HepG2 (cell line): Measurements from ENCODE around the gene ZNF593OS. TPM values are rescaled to one million over a fixed set of nuclear protein-coding genes. Genes with fewer than 3 reads are reported as not detected.
A peak's percentile ranks its signal among the peaks of the same experiment; 100 is the strongest.

ENCODE experiments used
- ATAC-seq: fragments of 200-7000 bp; cut with Tn5 transposase; 3 replicates; pipeline ENCODE4 v1.9.1; 2020; ENCODE audit warnings: mild to moderate bottlenecking, moderate library complexity
- BruUV-seq: library from RNA; stranded (reverse); fragments of 400-500 nt; replicated peaks from 2 replicates; lab custom pipeline; 2021; lab: Mats Ljungman, UMichigan
- CTCF ChIA-PET: fragments of 300-600 bp; formaldehyde crosslinking; extraction: SDS; loops from one replicate; lab custom pipeline; 2021; ENCODE audit warnings: low total read pairs, inconsistent platforms, low intra/inter-chr PET ratio; lab: Yijun Ruan, JAX
- POLR2A ChIA-PET: fragments of 350-600 bp; sonication (Branson Sonifier 250); formaldehyde crosslinking; loops from one replicate; lab custom pipeline; 2020; ENCODE audit warnings: antibody characterized with exemption, inconsistent platforms; lab: Yijun Ruan, JAX
- DNase-seq: peaks from one replicate; pipeline ENCODE4 v3.0.0-alpha.2; 2015; ENCODE audit warnings: low spot score
- FAIRE-seq: peaks from 3 replicates; lab custom pipeline; 2011; peaks lifted over from hg19 to GRCh38; lab: Jason Lieb, UNC
- H2AFZ ChIP-seq: one replicate; pipeline ENCODE4 v1.6.1; 2011; ENCODE audit warnings: low read length, inconsistent platforms
- H3K27ac ChIP-seq: fragments of 300-600 bp; 3 replicates; pipeline ENCODE4 v1.8.0; 2011; ENCODE audit warnings: mixed run types, mild to moderate bottlenecking, mixed read lengths, low read length, inconsistent platforms; ENCODE audit not compliant: insufficient read depth; ENCODE audit errors: extremely low read length
- H3K27me3 ChIP-seq, 2 experiments: fragments of 200-600 bp in 1 of 2; 2 replicates in 1 of 2; 3 replicates in 1 of 2; pipeline versions ENCODE4 v1.6.0 to v1.8.0; 2011; ENCODE audit warnings: low read length in 2 of 2, mild to moderate bottlenecking in 2 of 2, moderate library complexity in 2 of 2, inconsistent platforms in 1 of 2; ENCODE audit not compliant: insufficient read depth in 2 of 2, control insufficient read depth in 1 of 2
- H3K36me3 ChIP-seq, 2 experiments: fragments of 200-600 bp in 1 of 2; replicated peaks in 1 of 2; 2 replicates in 1 of 2; 3 replicates in 1 of 2; pipeline versions ENCODE4 v1.5.1 to v1.8.0; 2011; ENCODE audit warnings: low read length in 2 of 2, inconsistent platforms in 1 of 2; ENCODE audit not compliant: insufficient read depth in 2 of 2, control insufficient read depth in 1 of 2
- H3K4me1 ChIP-seq: 2 replicates; pipeline ENCODE4 v1.5.1; 2012; ENCODE audit warnings: low read length, inconsistent platforms; ENCODE audit not compliant: insufficient read depth
- H3K4me2 ChIP-seq: 2 replicates; pipeline ENCODE4 v1.6.0; 2011; ENCODE audit warnings: low read depth, low read length, inconsistent platforms
- H3K4me3 ChIP-seq, 3 experiments: fragments of 200-600 bp in 1 of 3; sonication (generic), shearing (Covaris generic) in 1 of 3; replicated peaks in 1 of 3; 2 replicates each; pipeline ENCODE4 v1.5.1; 2011 to 2016; ENCODE audit warnings: low read length in 3 of 3, inconsistent platforms in 2 of 3, low read depth in 2 of 3, mild to moderate bottlenecking in 2 of 3, control low read depth in 1 of 3, mixed read lengths in 1 of 3; ENCODE audit not compliant: insufficient read depth in 1 of 3
- H3K79me2 ChIP-seq: one replicate; pipeline ENCODE4 v1.6.1; 2011; ENCODE audit warnings: low read length, inconsistent platforms; ENCODE audit not compliant: insufficient read depth
- H3K9ac ChIP-seq: 2 replicates; pipeline ENCODE4 v1.6.0; 2011; ENCODE audit warnings: mild to moderate bottlenecking, low read depth, low read length, inconsistent platforms; ENCODE audit not compliant: insufficient read depth
- H3K9me3 ChIP-seq: 2 replicates; pipeline ENCODE4 v1.5.1; 2012; ENCODE audit warnings: mild to moderate bottlenecking, low read length
- H4K20me1 ChIP-seq: 2 replicates; pipeline ENCODE4 v1.6.0; 2011; ENCODE audit warnings: inconsistent platforms, mild to moderate bottlenecking, low read length, moderate library complexity; ENCODE audit not compliant: insufficient read depth
- CCDC6 ChIP-seq: sonication (generic); formaldehyde crosslinking; IDR thresholded peaks from 2 replicates; pipeline ENCODE4 v1.8.1; 2022; ENCODE audit warnings: mild to moderate bottlenecking, missing genetic modification reagents, moderate library complexity
- ERF ChIP-seq: IDR thresholded peaks from 2 replicates; pipeline ENCODE4 v1.6.1; 2018; ENCODE audit warnings: missing biosample characterization, missing genetic modification reagents
- ETV5 ChIP-seq: IDR thresholded peaks from 2 replicates; pipeline ENCODE4 v1.6.1; 2018; ENCODE audit warnings: missing biosample characterization, missing genetic modification reagents, inconsistent platforms, borderline replicate concordance
- HOXA7 ChIP-seq: sonication (generic); formaldehyde crosslinking; IDR thresholded peaks from 2 replicates; pipeline ENCODE4 v1.8.1; 2022; ENCODE audit warnings: mild to moderate bottlenecking, missing genetic modification reagents, moderate library complexity
- JUNB ChIP-seq: sonication (generic); formaldehyde crosslinking; IDR thresholded peaks from 2 replicates; pipeline ENCODE4 v1.8.0; 2022; ENCODE audit warnings: missing genetic modification reagents, mild to moderate bottlenecking, borderline replicate concordance
- KDM1A ChIP-seq: IDR thresholded peaks from 2 replicates; pipeline ENCODE4 v1.6.1; 2016; ENCODE audit warnings: missing compliant biosample characterization
- KDM4B ChIP-seq: sonication (generic); formaldehyde crosslinking; IDR thresholded peaks from 2 replicates; pipeline ENCODE4 v1.4.0; 2020; ENCODE audit warnings: missing genetic modification reagents
- RORA ChIP-seq: sonication (generic); formaldehyde crosslinking; IDR thresholded peaks from 2 replicates; pipeline ENCODE4 v1.5.0; 2020; ENCODE audit warnings: mild to moderate bottlenecking, missing genetic modification reagents, moderate library complexity
- STAG1 ChIP-seq: sonication (generic); formaldehyde crosslinking; IDR thresholded peaks from 2 replicates; pipeline ENCODE4 v1.4.0; 2020; ENCODE audit warnings: missing genetic modification reagents
- ZHX1 ChIP-seq: sonication (generic); formaldehyde crosslinking; IDR thresholded peaks from 2 replicates; pipeline ENCODE4 v1.8.1; 2022; ENCODE audit warnings: low read depth, mild to moderate bottlenecking, missing genetic modification reagents
- ZNF20 ChIP-seq: sonication (generic); formaldehyde crosslinking; IDR thresholded peaks from 2 replicates; pipeline ENCODE4 v1.4.0; 2020; ENCODE audit warnings: mild to moderate bottlenecking, moderate library complexity, missing genetic modification reagents
- ZNF382 ChIP-seq: sonication (generic); formaldehyde crosslinking; IDR thresholded peaks from 2 replicates; pipeline ENCODE4 v1.5.0; 2020; ENCODE audit warnings: missing genetic modification reagents, mild to moderate bottlenecking, borderline replicate concordance
- ZNF720 ChIP-seq: sonication (generic); formaldehyde crosslinking; IDR thresholded peaks from 2 replicates; pipeline ENCODE4 v1.4.0; 2020; ENCODE audit warnings: missing genetic modification reagents
- ZNF768 ChIP-seq: sonication (generic); formaldehyde crosslinking; IDR thresholded peaks from 2 replicates; pipeline ENCODE4 v1.4.0; 2020; ENCODE audit warnings: missing genetic modification reagents
- WGBS: methylation state at CpG from one replicate; pipeline ENCODE4 v1.1.6; 2017; ENCODE audit warnings: low lambda C conversion rate; 5-methylcytosine and 5-hydroxymethylcytosine counted together
- in situ Hi-C: cut with HindIII; loops from 2 replicates; pipeline ENCODE4 v1.10.0; 2017; ENCODE audit warnings: low pct_unique_long_range_greater_than_20kb; ENCODE audit not compliant: extremely low pct_ligation_motif_present
- intact Hi-C: fragments of 100-400 bp; cut with micrococcal nuclease; formaldehyde crosslinking; loops from one replicate; pipeline ENCODE4 v1.10.0; 2022; ENCODE audit not compliant: unreplicated experiment
- polyA plus RNA-seq, 8 experiments: library from polyadenylated mRNA; depleted of rRNA in 3 of 8; stranded (reverse) in 7 of 8; unstranded in 1 of 8; fragments of >200 nt; fragmentation: Illumina TruSeq in 4 of 8; extraction: Trizol in 4 of 8; gene quantifications; 2 replicates each; pipeline versions ENCODE4 v1.2.1 to v1.2.3, GENCODE V29; 2011 to 2016; ENCODE audit warnings: low read depth in 4 of 8, missing spikeins in 1 of 8, mixed read lengths in 1 of 8; ENCODE audit not compliant: insufficient read depth in 1 of 8
- total RNA-seq, 5 experiments: library from RNA; depleted of rRNA; stranded (reverse); fragments of >200 nt; fragmentation: Illumina TruSeq; extraction: Trizol; gene quantifications; 2 replicates each; pipeline ENCODE4 v1.2.3, GENCODE V29; 2016; ENCODE audit warnings: low read depth in 1 of 5
- TF ChIP-seq, protein P1 (sequence below): sonication (generic); formaldehyde crosslinking; IDR thresholded peaks from 2 replicates; pipeline ENCODE4 v1.5.1; 2020; ENCODE audit warnings: missing genetic modification reagents, mild to moderate bottlenecking, borderline replicate concordance
- TF ChIP-seq, protein P2 (sequence below): sonication (generic); formaldehyde crosslinking; IDR thresholded peaks from 2 replicates; pipeline ENCODE4 v1.4.0; 2020; ENCODE audit warnings: mild to moderate bottlenecking, low read depth, missing genetic modification reagents
- TF ChIP-seq, protein P3 (sequence below): sonication (generic); formaldehyde crosslinking; IDR thresholded peaks from 2 replicates; pipeline ENCODE4 v1.5.0; 2020; ENCODE audit warnings: mild to moderate bottlenecking, low read depth, missing genetic modification reagents, borderline replicate concordance

Gene ZNF593OS
- total and polyA plus RNA-seq, 2 of the 13 experiments (the other 11 are each of a cell fraction or from before 2014, with no cell fraction given), result not detected

DNA sequence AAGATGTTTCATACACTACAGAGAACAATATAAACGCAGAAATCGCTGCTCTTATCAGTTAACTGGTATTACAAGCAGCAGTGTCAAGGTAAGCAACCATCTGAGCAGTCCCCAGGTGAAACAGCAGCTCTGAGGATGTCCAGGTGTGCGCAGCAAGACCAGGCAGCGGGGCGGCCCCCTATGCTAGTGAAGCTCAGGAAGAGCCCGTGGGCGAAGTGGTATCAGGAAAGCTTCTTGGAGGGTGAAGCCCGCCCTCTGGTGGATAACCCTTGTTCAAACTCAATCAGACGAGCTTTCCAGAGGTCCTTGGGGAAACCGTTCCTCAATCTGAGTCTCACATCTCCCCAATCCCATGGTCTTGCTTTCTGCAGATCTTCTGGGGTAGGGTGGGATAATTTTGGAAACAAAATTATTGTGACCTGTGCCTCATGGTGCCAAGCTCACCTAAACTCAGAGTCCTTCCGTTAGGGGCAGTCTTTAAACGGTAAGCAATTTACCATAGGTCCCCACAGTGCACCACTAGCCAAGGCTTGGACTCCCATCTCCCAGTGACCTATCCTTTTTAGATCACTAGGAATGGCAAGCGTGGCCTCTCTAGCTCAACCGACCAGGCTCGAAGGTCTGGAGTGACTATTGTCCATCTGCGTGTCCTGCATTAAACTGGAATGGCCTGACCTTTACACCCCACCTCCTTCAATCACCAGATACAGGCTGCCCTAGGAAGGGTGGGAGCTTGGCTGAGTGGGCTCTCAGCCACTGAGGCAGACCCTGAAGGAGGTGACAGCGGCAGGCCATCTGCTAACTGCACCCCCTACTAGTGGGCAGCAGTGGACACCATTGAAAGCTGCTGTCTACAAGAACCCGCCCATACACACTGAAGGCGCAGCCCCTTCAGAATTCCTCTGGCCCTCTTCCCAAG lies 26.3 kb downstream of the ZNF593OS start:
- Histone ChIP-seq H3K9ac (no peak overlapping the region), H3K9me3 (no peaks in the 10 kb centered on the region), H3K79me2 (no peaks in the 10 kb centered on the region), H3K27ac (no peak overlapping the region), H3K4me1 (peaks cover 9% of the 10 kb centered on the region; the same call in 1 of the 2 replicates), H3K4me2 (no peak overlapping the region), H3K36me3 (no peaks in the 10 kb centered on the region), H3K27me3 (peaks cover 0 to 7% of the 10 kb centered on the region in 2 experiments; a peak in 4 of 5 replicates), H2AFZ (no peak overlapping the region), H3K4me3 (no peak overlapping the region), H4K20me1 (no peaks in the 10 kb centered on the region)
- FAIRE-seq, result peak; percentile 85
- 2% methylated on average over 12 of the region's 19 CpGs for WGBS
- ChIA-PET CTCF (interaction anchor here (2.1 to 4.3 kb wide), 2 partner anchors 40 to 109 kb away, joined by 11 to 66 read pairs; no protein-coding TSS in a partner anchor), POLR2A (interaction anchor here (0.7 to 1.2 kb wide), 5 partner anchors 33 to 110 kb away, joined by 3 to 7 read pairs (median 3); partner anchors contain the start of genes CEP85 and PDIK1L)
- intact Hi-C loops (loop anchor here (1.0 kb wide), 2 partner anchors 40 to 110 kb away; no protein-coding TSS in a partner anchor), in situ Hi-C loops (no loop called here)
- peak; percentile 94 for ATAC-seq
- BruUV-seq, result no TSS peak
- peak; percentile 80 for DNase-seq
- TF ChIP-seq, protein P1, sequence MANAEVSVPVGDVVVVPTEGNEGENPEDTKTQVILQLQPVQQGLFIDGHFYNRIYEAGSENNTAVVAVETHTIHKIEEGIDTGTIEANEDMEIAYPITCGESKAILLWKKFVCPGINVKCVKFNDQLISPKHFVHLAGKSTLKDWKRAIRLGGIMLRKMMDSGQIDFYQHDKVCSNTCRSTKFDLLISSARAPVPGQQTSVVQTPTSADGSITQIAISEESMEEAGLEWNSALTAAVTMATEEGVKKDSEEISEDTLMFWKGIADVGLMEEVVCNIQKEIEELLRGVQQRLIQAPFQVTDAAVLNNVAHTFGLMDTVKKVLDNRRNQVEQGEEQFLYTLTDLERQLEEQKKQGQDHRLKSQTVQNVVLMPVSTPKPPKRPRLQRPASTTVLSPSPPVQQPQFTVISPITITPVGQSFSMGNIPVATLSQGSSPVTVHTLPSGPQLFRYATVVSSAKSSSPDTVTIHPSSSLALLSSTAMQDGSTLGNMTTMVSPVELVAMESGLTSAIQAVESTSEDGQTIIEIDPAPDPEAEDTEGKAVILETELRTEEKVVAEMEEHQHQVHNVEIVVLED (CRISPR knock-in tag), result no peak
- TF ChIP-seq STAG1 (CRISPR knock-in tag) (peak; percentile 81), ZNF20 (no peak), KDM1A (CRISPR knock-in tag) (no peak), CCDC6 (no peak), ZNF720 (CRISPR knock-in tag) (no peak), HOXA7 (CRISPR knock-in tag) (no peak), ZNF382 (CRISPR knock-in tag) (no peak), ERF (CRISPR knock-in tag) (0 out of 2 replicates have a peak, but pooled peaks have one; percentile 20), JUNB (no peak), KDM4B (CRISPR knock-in tag) (no peak), ZNF768 (CRISPR knock-in tag) (no peak), ETV5 (no peak), RORA (CRISPR knock-in tag) (no peak), ZHX1 (CRISPR knock-in tag) (no peak)
- TF ChIP-seq, protein P2, sequence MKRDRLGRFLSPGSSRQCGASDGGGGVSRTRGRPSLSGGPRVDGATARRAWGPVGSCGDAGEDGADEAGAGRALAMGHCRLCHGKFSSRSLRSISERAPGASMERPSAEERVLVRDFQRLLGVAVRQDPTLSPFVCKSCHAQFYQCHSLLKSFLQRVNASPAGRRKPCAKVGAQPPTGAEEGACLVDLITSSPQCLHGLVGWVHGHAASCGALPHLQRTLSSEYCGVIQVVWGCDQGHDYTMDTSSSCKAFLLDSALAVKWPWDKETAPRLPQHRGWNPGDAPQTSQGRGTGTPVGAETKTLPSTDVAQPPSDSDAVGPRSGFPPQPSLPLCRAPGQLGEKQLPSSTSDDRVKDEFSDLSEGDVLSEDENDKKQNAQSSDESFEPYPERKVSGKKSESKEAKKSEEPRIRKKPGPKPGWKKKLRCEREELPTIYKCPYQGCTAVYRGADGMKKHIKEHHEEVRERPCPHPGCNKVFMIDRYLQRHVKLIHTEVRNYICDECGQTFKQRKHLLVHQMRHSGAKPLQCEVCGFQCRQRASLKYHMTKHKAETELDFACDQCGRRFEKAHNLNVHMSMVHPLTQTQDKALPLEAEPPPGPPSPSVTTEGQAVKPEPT, result no peak
- TF ChIP-seq, protein P3, sequence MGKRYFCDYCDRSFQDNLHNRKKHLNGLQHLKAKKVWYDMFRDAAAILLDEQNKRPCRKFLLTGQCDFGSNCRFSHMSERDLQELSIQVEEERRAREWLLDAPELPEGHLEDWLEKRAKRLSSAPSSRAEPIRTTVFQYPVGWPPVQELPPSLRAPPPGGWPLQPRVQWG (CRISPR knock-in tag), result no peak
